K562 (cell line): Measurements from ENCODE around the gene MCMBP. TPM values are rescaled to one million over a fixed set of nuclear protein-coding genes. Genes with fewer than 3 reads are reported as not detected.

Experiments used
- ATAC-seq: fragments of 200-7000 bp; cut with Tn5 transposase; 3 replicates; pipeline ENCODE4 v1.9.1; 2020; ENCODE audit warnings: moderate library complexity
- BruUV-seq: library from RNA; stranded (reverse); fragments of 400-500 nt; replicated peaks from 2 replicates; lab custom pipeline; 2021; lab: Mats Ljungman, UMichigan
- CTCF ChIA-PET: fragments of 300-600 bp; formaldehyde crosslinking; extraction: SDS; loops from one replicate; lab custom pipeline; 2021; ENCODE audit warnings: low intra/inter-chr PET ratio; lab: Yijun Ruan, JAX
- POLR2A ChIA-PET: fragments of 300-600, 350-650 bp; sonication (Branson Sonifier 250); formaldehyde crosslinking; extraction: SDS; loops from one replicate; lab custom pipeline; 2021; ENCODE audit warnings: antibody characterized with exemption, inconsistent platforms; lab: Yijun Ruan, JAX
- DNase-seq, 4 experiments: peaks; one replicate each; pipeline versions ENCODE4 v3.0.0 to v3.0.0-alpha.2; 2011 to 2018; ENCODE audit warnings: low spot score in 3 of 4, mixed read lengths in 3 of 4; ENCODE audit errors: extremely low read depth in 1 of 4
- FAIRE-seq: peaks from 2 replicates; lab custom pipeline; 2011; peaks lifted over from hg19 to GRCh38; lab: Jason Lieb, UNC
- H2AFZ ChIP-seq: 2 replicates; pipeline ENCODE4 v1.6.0; 2011; ENCODE audit warnings: low read depth, low read length, control low read depth, inconsistent platforms
- H3K27ac ChIP-seq: fragments of 200-600 bp; 3 replicates; pipeline ENCODE4 v1.8.0; 2011; ENCODE audit warnings: low read depth, mild to moderate bottlenecking, control low read depth, inconsistent platforms, low read length, moderate library complexity, mixed read lengths; ENCODE audit errors: extremely low read depth
- H3K27me3 ChIP-seq, 2 experiments: fragments of 300-600 bp in 1 of 2; 2 replicates in 1 of 2; 3 replicates in 1 of 2; pipeline versions ENCODE4 v1.6.0 to v1.8.0; 2011; ENCODE audit warnings: inconsistent platforms in 2 of 2, low read length in 2 of 2, mild to moderate bottlenecking in 1 of 2, mixed read lengths in 1 of 2, moderate library complexity in 1 of 2; ENCODE audit not compliant: control insufficient read depth in 2 of 2, insufficient read depth in 2 of 2
- H3K36me3 ChIP-seq: fragments of 300-600 bp; 3 replicates; pipeline ENCODE4 v1.8.0; 2011; ENCODE audit warnings: mild to moderate bottlenecking, low read length, inconsistent platforms; ENCODE audit not compliant: control insufficient read depth, insufficient read depth
- H3K4me1 ChIP-seq, 2 experiments: fragments of 200-600 bp in 1 of 2; replicated peaks in 1 of 2; 2 replicates in 1 of 2; 3 replicates in 1 of 2; pipeline versions ENCODE4 v1.5.1 to v1.8.0; 2011; ENCODE audit warnings: inconsistent platforms in 2 of 2, low read length in 2 of 2, mild to moderate bottlenecking in 1 of 2, mixed read lengths in 1 of 2, moderate library complexity in 1 of 2; ENCODE audit not compliant: control insufficient read depth in 2 of 2, insufficient read depth in 2 of 2
- H3K4me2 ChIP-seq: 2 replicates; pipeline ENCODE4 v1.6.1; 2011; ENCODE audit warnings: low read length, control low read depth, inconsistent platforms, mixed read lengths; ENCODE audit not compliant: insufficient read depth
- H3K4me3 ChIP-seq: fragments of 200-600 bp; sonication (generic), shearing (Covaris generic); 2 replicates; pipeline ENCODE4 v1.5.1; 2016; ENCODE audit warnings: control low read depth, inconsistent platforms
- H3K79me2 ChIP-seq: fragments of 200-600 bp; 3 replicates; pipeline ENCODE4 v1.8.0; 2011; ENCODE audit warnings: low read length, inconsistent platforms; ENCODE audit not compliant: control insufficient read depth, insufficient read depth
- H3K9ac ChIP-seq, 2 experiments: 2 replicates each; pipeline versions ENCODE4 v1.6.0 to v1.6.1; 2011; ENCODE audit warnings: low read depth in 2 of 2, low read length in 2 of 2, control low read depth in 1 of 2, inconsistent platforms in 1 of 2, mild to moderate bottlenecking in 1 of 2, mixed read lengths in 1 of 2; ENCODE audit not compliant: insufficient read depth in 1 of 2
- H3K9me1 ChIP-seq: one replicate; pipeline ENCODE4 v1.6.0; 2011; ENCODE audit warnings: inconsistent platforms, mild to moderate bottlenecking, low read length, moderate library complexity; ENCODE audit not compliant: control insufficient read depth, insufficient read depth
- H3K9me3 ChIP-seq: replicated peaks from 2 replicates; pipeline ENCODE4 v1.5.1; 2011; ENCODE audit warnings: low read depth, low read length, inconsistent platforms; ENCODE audit not compliant: control insufficient read depth, insufficient read depth
- H4K20me1 ChIP-seq: replicated peaks from 2 replicates; pipeline ENCODE4 v1.6.1; 2011; ENCODE audit warnings: low read length, inconsistent platforms, mixed read lengths; ENCODE audit not compliant: control insufficient read depth, insufficient read depth
- FOXM1 ChIP-seq, 2 experiments: fragments of 450-650 bp in 1 of 2; sonication (generic) in 1 of 2; formaldehyde crosslinking in 1 of 2; IDR thresholded peaks; 2 replicates each; pipeline versions ENCODE4 v1.6.1 to v1.9.0; 2017 to 2022; ENCODE audit warnings: low read depth in 2 of 2, mild to moderate bottlenecking in 2 of 2, missing genetic modification reagents in 1 of 2, moderate library complexity in 1 of 2
- HDAC1 ChIP-seq, 2 experiments: fragments of 450-650 bp; IDR thresholded peaks; 2 replicates each; pipeline ENCODE4 v1.6.1; 2016 to 2017; ENCODE audit warnings: inconsistent platforms in 1 of 2, mild to moderate bottlenecking in 1 of 2, moderate library complexity in 1 of 2
- HEY1 ChIP-seq: fragments of 250-450 bp; sonication (Bioruptor Pico); IDR thresholded peaks from 2 replicates; pipeline ENCODE4 v1.5.0; 2020; ENCODE audit warnings: mild to moderate bottlenecking, moderate library complexity, borderline replicate concordance
- XRCC4 ChIP-seq: IDR thresholded peaks from one replicate; pipeline ENCODE4 v1.6.1; 2011; ENCODE audit not compliant: insufficient read depth, insufficient read length; ENCODE audit errors: extremely low read depth
- ZBTB33 ChIP-seq: sonication (generic); formaldehyde crosslinking; IDR thresholded peaks from 2 replicates; pipeline ENCODE4 v1.8.1; 2023; ENCODE audit warnings: mild to moderate bottlenecking, missing genetic modification reagents
- ZBTB8A ChIP-seq: fragments of 450-650 bp; IDR thresholded peaks from 2 replicates; pipeline ENCODE4 v1.6.1; 2018; ENCODE audit warnings: mild to moderate bottlenecking, moderate library complexity; ENCODE audit not compliant: partially characterized antibody
- ZNF76 ChIP-seq: fragments of 250-450 bp; sonication (Bioruptor Pico); IDR thresholded peaks from 2 replicates; pipeline ENCODE4 v1.4.0; 2020; ENCODE audit warnings: mild to moderate bottlenecking, moderate library complexity, borderline replicate concordance
- WGBS: fragments of 100-300 bp; shearing (Covaris generic); methylation state at CpG from one replicate; pipeline ENCODE4 v1.1.6; 2016; ENCODE audit warnings: low coverage, mixed read lengths; ENCODE audit not compliant: insufficient coverage; ENCODE audit errors: missing lambda C conversion rate; 5-methylcytosine and 5-hydroxymethylcytosine counted together
- in situ Hi-C: fragments of 300-500 bp; cut with MboI; formaldehyde crosslinking; loops from 4 replicates; pipeline ENCODE4 v1.15.0; 2018; ENCODE audit warnings: inconsistent platforms, mixed read lengths
- intact Hi-C: fragments of 100-400 bp; cut with micrococcal nuclease; formaldehyde crosslinking; loops from 2 replicates; pipeline ENCODE4 v1.14.2; 2022
- polyA plus RNA-seq, 8 experiments: library from polyadenylated mRNA; depleted of rRNA in 4 of 8; stranded (reverse) in 5 of 8; unstranded in 3 of 8; fragments of >200 nt; fragmentation: Nextera tagmentation in 2 of 8; fragmentation: Illumina TruSeq in 1 of 8; extraction: Ambion mirVana in 2 of 8; extraction: Trizol in 1 of 8; gene quantifications; 2 replicates each; pipeline versions ENCODE4 v1.2.1 to v1.2.3, GENCODE V29; 2011 to 2014; ENCODE audit warnings: inconsistent platforms in 1 of 8, missing spikeins in 1 of 8
- total RNA-seq, 7 experiments: library from RNA; depleted of rRNA in 6 of 7; stranded (reverse); fragments of >200 nt in 6 of 7; fragmentation: Illumina TruSeq in 2 of 7; extraction: Trizol in 2 of 7; gene quantifications; 2 replicates each; pipeline versions ENCODE4 v1.2.1 to v1.2.3, GENCODE V29; 2011 to 2021; ENCODE audit warnings: low replicate concordance in 1 of 7

The MCMBP gene
- total and polyA plus RNA-seq, 9 of the 15 experiments (the other 6 are each of a cell fraction or from before 2014, with no cell fraction given) = 11.2 to 74.3 (median 50.5) TPM

- Histone ChIP-seq H2AFZ (no peak overlapping the region), H3K27me3 (no peaks in the 10 kb centered on the region), H3K4me3 (no peak overlapping the region), H3K9me1 (no peaks in the 10 kb centered on the region), H3K4me2 (no peak overlapping the region), H3K36me3 (no peaks in the 10 kb centered on the region), H3K79me2 (no peaks in the 10 kb centered on the region), H3K9me3 (no peaks in the 10 kb centered on the region), H3K27ac (no peak overlapping the region), H3K9ac (no peak overlapping the region), H4K20me1 (no peaks in the 10 kb centered on the region), H3K4me1 (no peaks in the 10 kb centered on the region)
- no peak for DNase-seq
- FAIRE-seq = no peak
- intact Hi-C loops (no loop called here), in situ Hi-C loops (no loop called here)
- TF ChIP-seq HDAC1 (IDR thresholded peaks at IDR 0.05) (no peak), FOXM1 (IDR thresholded peaks at IDR 0.05; ENCODE audit: low read depth) (no peak), FOXM1 (CRISPR knock-in tag; IDR thresholded peaks at IDR 0.05; ENCODE audit: low read depth) (no peak), ZBTB8A (no peak), XRCC4 (no peak), ZNF76 (CRISPR knock-in tag) (no peak), ZBTB33 (CRISPR knock-in tag) (peak; percentile 92), HEY1 (CRISPR knock-in tag) (no peak)
- no TSS peak for BruUV-seq
- 94% methylated on average over 17 of the region's 84 CpGs for WGBS
- ATAC-seq = no peak
- POLR2A ChIA-PET = no interaction called here
- CTCF ChIA-PET = no interaction called here
These were observed 54.4 kb downstream of the MCMBP start for GRCh38 chr10:119817991-119818888.
